OCI-LY7 (cell line): ENCODE data around the gene LIMK2. TPM values are rescaled to one million over a fixed set of nuclear protein-coding genes. Genes with fewer than 3 reads are reported as not detected.

Experiments used
- BruUV-seq: library from RNA; stranded (reverse); fragments of 400-500 nt; replicated peaks from 2 replicates; lab custom pipeline; 2021; lab: Mats Ljungman, UMichigan
- CTCF ChIA-PET: fragments of 300-600 bp; sonication (Branson Sonifier 250); formaldehyde crosslinking; loops from one replicate; lab custom pipeline; 2022; ENCODE audit warnings: antibody characterized with exemption; ENCODE audit not compliant: unreplicated experiment; lab: Charles Lee
- POLR2A ChIA-PET: fragments of 300-600 bp; sonication (Branson Sonifier 250); formaldehyde crosslinking; loops from one replicate; lab custom pipeline; 2022; ENCODE audit warnings: antibody characterized with exemption; lab: Charles Lee
- DNase-seq: peaks from one replicate; pipeline ENCODE4 v3.0.0-alpha.2; 2015; ENCODE audit warnings: low spot score
- H2AFZ ChIP-seq: fragments of 200-600 bp; sonication (generic), shearing (Covaris generic); 2 replicates; pipeline ENCODE4 v1.6.1; 2014; ENCODE audit warnings: mild to moderate bottlenecking, antibody characterized with exemption, low read length, moderate library complexity
- H3K27ac ChIP-seq: fragments of 200-600 bp; sonication (generic); 2 replicates; pipeline ENCODE4 v1.5.1; 2014; ENCODE audit warnings: mixed run types, low read depth, mild to moderate bottlenecking, moderate library complexity, low read length, inconsistent platforms; ENCODE audit not compliant: poor library complexity, severe bottlenecking
- H3K36me3 ChIP-seq: fragments of 200-600 bp; sonication (generic); 2 replicates; pipeline ENCODE4 v1.6.1; 2014; ENCODE audit warnings: mild to moderate bottlenecking, antibody characterized with exemption, low read length, moderate library complexity, mixed read lengths; ENCODE audit not compliant: insufficient read depth
- H3K4me1 ChIP-seq: fragments of 200-600 bp; sonication (generic); 2 replicates; pipeline ENCODE4 v1.5.1; 2014; ENCODE audit warnings: mild to moderate bottlenecking, low read length; ENCODE audit not compliant: insufficient read depth, poor library complexity, severe bottlenecking
- H3K4me2 ChIP-seq: fragments of 200-600 bp; sonication (generic); 2 replicates; pipeline ENCODE4 v1.6.1; 2014; ENCODE audit warnings: mild to moderate bottlenecking, low read length
- H3K4me3 ChIP-seq: fragments of 200-600 bp; sonication (generic); 2 replicates; pipeline ENCODE4 v1.5.1; 2014; ENCODE audit warnings: mild to moderate bottlenecking, low read depth, low read length; ENCODE audit not compliant: poor library complexity, severe bottlenecking
- H3K79me2 ChIP-seq: fragments of 200-600 bp; sonication (generic); 2 replicates; pipeline ENCODE4 v1.6.1; 2016; ENCODE audit warnings: low read depth, mild to moderate bottlenecking, low read length, moderate library complexity, mixed read lengths; ENCODE audit not compliant: insufficient read depth
- H3K9me2 ChIP-seq: fragments of 200-600 bp; sonication (generic); 2 replicates; pipeline ENCODE4 v1.6.1; 2016; ENCODE audit warnings: mild to moderate bottlenecking, low read length, mixed read lengths; ENCODE audit not compliant: insufficient read depth
- H3K9me3 ChIP-seq: fragments of 200-600 bp; sonication (generic); 2 replicates; pipeline ENCODE4 v1.6.1; 2014; ENCODE audit warnings: mild to moderate bottlenecking, mixed run types, low read length, mixed read lengths
- H4K20me1 ChIP-seq: fragments of 200-600 bp; sonication (generic); 2 replicates; pipeline ENCODE4 v1.6.1; 2014; ENCODE audit warnings: mild to moderate bottlenecking, antibody characterized with exemption, low read length, moderate library complexity, mixed read lengths; ENCODE audit not compliant: insufficient read depth
- CTCF ChIP-seq: fragments of 200-600 bp; sonication (generic); conservative IDR thresholded peaks from 2 replicates; pipeline ENCODE4 v1.5.1; 2014; ENCODE audit warnings: mild to moderate bottlenecking, antibody characterized with exemption, low read length, moderate library complexity, mixed read lengths
- EZH2phosphoT487 ChIP-seq: fragments of 200-600 bp; sonication (generic); IDR thresholded peaks from 2 replicates; pipeline ENCODE4 v1.6.1; 2018; ENCODE audit warnings: low read depth, borderline replicate concordance, mild to moderate bottlenecking, mixed run types, antibody characterized with exemption, low read length, moderate library complexity, mixed read lengths
- intact Hi-C: fragments of 100-400 bp; cut with micrococcal nuclease; formaldehyde crosslinking; loops from one replicate; pipeline ENCODE4 v1.10.0; 2022; ENCODE audit not compliant: unreplicated experiment
- total RNA-seq, 2 experiments: library from RNA; depleted of rRNA in 1 of 2; stranded (reverse); fragments of >200 nt in 1 of 2; shearing (Covaris generic) in 1 of 2; gene quantifications; 2 replicates each; pipeline ENCODE4 v1.2.3, GENCODE V29; 2014 to 2022

Gene LIMK2
- total RNA-seq, 2 experiments from 2014 or later: 16.2 to 24.8 TPM

- Histone ChIP-seq H3K79me2 (no peaks in the 10 kb centered on the region), H3K4me3 (no peak overlapping the region), H2AFZ (no peak overlapping the region), H3K9me3 (no peaks in the 10 kb centered on the region), H3K9me2 (no peaks in the 10 kb centered on the region), H3K27ac (no peak overlapping the region), H4K20me1 (no peaks in the 10 kb centered on the region), H3K4me1 (no peaks in the 10 kb centered on the region), H3K4me2 (no peak overlapping the region), H3K36me3 (peaks cover 62% of the 10 kb centered on the region)
- TF ChIP-seq EZH2phosphoT487 (no peak), CTCF (no peak)
- POLR2A ChIA-PET: interaction anchor here (0.6 kb wide), 1 partner anchor 226 kb away, joined by 3 read pairs; no protein-coding TSS in a partner anchor
- intact Hi-C loops: no loop called here
- DNase-seq: no peak
- CTCF ChIA-PET: no interaction called here
- no TSS peak for BruUV-seq
Observed at GRCh38 chr22:31276426-31277167, 64.5 kb downstream of the LIMK2 start.

- H4K20me1 ChIP-seq: no peaks in the 10 kb centered on the region
- ChIA-PET CTCF (no interaction called here), POLR2A (no interaction called here)
- H3K4me3 ChIP-seq: no peak overlapping the region
- H3K27ac ChIP-seq: no peak overlapping the region
- H3K4me2 ChIP-seq: no peak overlapping the region
- no peaks in the 10 kb centered on the region for H3K9me3 ChIP-seq
- H3K36me3 ChIP-seq: peaks cover 69% of the 10 kb centered on the region
- no TSS peak for BruUV-seq
- H3K4me1 ChIP-seq: no peaks in the 10 kb centered on the region
- no peaks in the 10 kb centered on the region for H3K9me2 ChIP-seq
- TF ChIP-seq EZH2phosphoT487 (no peak), CTCF (no peak)
- DNase-seq: no peak
- intact Hi-C loops: no loop called here
- H2AFZ ChIP-seq: no peak overlapping the region
- no peaks in the 10 kb centered on the region for H3K79me2 ChIP-seq
Observed at GRCh38 chr22:31277741-31278140, 65.6 kb downstream of the LIMK2 start.

GRCh38 chr22:31278151-31278621 is 66.1 kb downstream of the LIMK2 start:
- no peak overlapping the region for H3K27ac ChIP-seq
- no peak overlapping the region for H2AFZ ChIP-seq
- no peaks in the 10 kb centered on the region for H4K20me1 ChIP-seq
- no peaks in the 10 kb centered on the region for H3K9me3 ChIP-seq
- no peak overlapping the region for H3K4me3 ChIP-seq
- intact Hi-C loops: no loop called here
- no TSS peak for BruUV-seq
- H3K4me2 ChIP-seq: no peak overlapping the region
- no peaks in the 10 kb centered on the region for H3K9me2 ChIP-seq
- TF ChIP-seq CTCF (no peak), EZH2phosphoT487 (no peak)
- H3K4me1 ChIP-seq: no peaks in the 10 kb centered on the region
- no peak for DNase-seq
- POLR2A ChIA-PET: no interaction called here
- peaks cover 69% of the 10 kb centered on the region for H3K36me3 ChIP-seq
- CTCF ChIA-PET: no interaction called here
- H3K79me2 ChIP-seq: no peaks in the 10 kb centered on the region
